A549 treated with GW870086 at 1 μM for 4 hours (cell line): ENCODE measurements around the gene SPANXD. TPM values are rescaled to one million over a fixed set of nuclear protein-coding genes. Genes with fewer than 3 reads are reported as not detected.

Experiments used
- total RNA-seq: library from RNA; stranded (reverse); fragments of 200-300 nt; extraction: Qiagen RNA extraction; gene quantifications from 5 replicates; pipeline ENCODE4 v1.2.3, GENCODE V29; 2022; ENCODE audit warnings: low read depth

Gene SPANXD
- total RNA-seq = not detected in 5 replicates

GRCh38 chrX:141698639-141699038 is at the start of gene SPANXD:
Gene SPANXD, minus strand, starts transcription at chrX:141698739. Its CDS starts 334 bp downstream, at chrX:141698405.

Other genes starting within 250 kb of the SPANXD start
- 0.28 TPM in 1 of 5 replicates, not detected in the others for gene SPANXA1, start 114.0 kb downstream of the SPANXD start, total RNA-seq
- 0.28 to 0.40 TPM in 2 of 5 replicates, not detected in the others for gene SPANXA2, start 109.0 kb downstream of the SPANXD start, total RNA-seq
- gene MAGEC3, start 139.6 kb upstream of the SPANXD start, total RNA-seq = not detected in 5 replicates
- gene MAGEC1, start 205.2 kb upstream of the SPANXD start, total RNA-seq = 0.06 to 0.09 TPM in 2 of 5 replicates, not detected in the others